HepG2 (cell line): Measurements from ENCODE around the gene NME7. TPM values are rescaled to one million over a fixed set of nuclear protein-coding genes. Genes with fewer than 3 reads are reported as not detected.

ENCODE experiments used
- ATAC-seq: fragments of 200-7000 bp; cut with Tn5 transposase; 3 replicates; pipeline ENCODE4 v1.9.1; 2020; ENCODE audit warnings: mild to moderate bottlenecking, moderate library complexity
- BruUV-seq: library from RNA; stranded (reverse); fragments of 400-500 nt; replicated peaks from 2 replicates; lab custom pipeline; 2021; lab: Mats Ljungman, UMichigan
- CTCF ChIA-PET: fragments of 300-600 bp; formaldehyde crosslinking; extraction: SDS; loops from one replicate; lab custom pipeline; 2021; ENCODE audit warnings: low total read pairs, inconsistent platforms, low intra/inter-chr PET ratio; lab: Yijun Ruan, JAX
- POLR2A ChIA-PET: fragments of 350-600 bp; sonication (Branson Sonifier 250); formaldehyde crosslinking; loops from one replicate; lab custom pipeline; 2020; ENCODE audit warnings: antibody characterized with exemption, inconsistent platforms; lab: Yijun Ruan, JAX
- DNase-seq: peaks from one replicate; pipeline ENCODE4 v3.0.0-alpha.2; 2015; ENCODE audit warnings: low spot score
- FAIRE-seq: peaks from 3 replicates; lab custom pipeline; 2011; peaks lifted over from hg19 to GRCh38; lab: Jason Lieb, UNC
- H2AFZ ChIP-seq: one replicate; pipeline ENCODE4 v1.6.1; 2011; ENCODE audit warnings: low read length, inconsistent platforms
- H3K27ac ChIP-seq: fragments of 300-600 bp; 3 replicates; pipeline ENCODE4 v1.8.0; 2011; ENCODE audit warnings: mixed run types, mild to moderate bottlenecking, mixed read lengths, low read length, inconsistent platforms; ENCODE audit not compliant: insufficient read depth; ENCODE audit errors: extremely low read length
- H3K27me3 ChIP-seq, 2 experiments: fragments of 200-600 bp in 1 of 2; 2 replicates in 1 of 2; 3 replicates in 1 of 2; pipeline versions ENCODE4 v1.6.0 to v1.8.0; 2011; ENCODE audit warnings: low read length in 2 of 2, mild to moderate bottlenecking in 2 of 2, moderate library complexity in 2 of 2, inconsistent platforms in 1 of 2; ENCODE audit not compliant: insufficient read depth in 2 of 2, control insufficient read depth in 1 of 2
- H3K36me3 ChIP-seq, 2 experiments: fragments of 200-600 bp in 1 of 2; replicated peaks in 1 of 2; 2 replicates in 1 of 2; 3 replicates in 1 of 2; pipeline versions ENCODE4 v1.5.1 to v1.8.0; 2011; ENCODE audit warnings: low read length in 2 of 2, inconsistent platforms in 1 of 2; ENCODE audit not compliant: insufficient read depth in 2 of 2, control insufficient read depth in 1 of 2
- H3K4me1 ChIP-seq: 2 replicates; pipeline ENCODE4 v1.5.1; 2012; ENCODE audit warnings: low read length, inconsistent platforms; ENCODE audit not compliant: insufficient read depth
- H3K4me2 ChIP-seq: 2 replicates; pipeline ENCODE4 v1.6.0; 2011; ENCODE audit warnings: low read depth, low read length, inconsistent platforms
- H3K4me3 ChIP-seq, 3 experiments: fragments of 200-600 bp in 1 of 3; sonication (generic), shearing (Covaris generic) in 1 of 3; replicated peaks in 1 of 3; 2 replicates each; pipeline ENCODE4 v1.5.1; 2011 to 2016; ENCODE audit warnings: low read length in 3 of 3, inconsistent platforms in 2 of 3, low read depth in 2 of 3, mild to moderate bottlenecking in 2 of 3, control low read depth in 1 of 3, mixed read lengths in 1 of 3; ENCODE audit not compliant: insufficient read depth in 1 of 3
- H3K79me2 ChIP-seq: one replicate; pipeline ENCODE4 v1.6.1; 2011; ENCODE audit warnings: low read length, inconsistent platforms; ENCODE audit not compliant: insufficient read depth
- H3K9ac ChIP-seq: 2 replicates; pipeline ENCODE4 v1.6.0; 2011; ENCODE audit warnings: mild to moderate bottlenecking, low read depth, low read length, inconsistent platforms; ENCODE audit not compliant: insufficient read depth
- H3K9me3 ChIP-seq: 2 replicates; pipeline ENCODE4 v1.5.1; 2012; ENCODE audit warnings: mild to moderate bottlenecking, low read length
- H4K20me1 ChIP-seq: 2 replicates; pipeline ENCODE4 v1.6.0; 2011; ENCODE audit warnings: inconsistent platforms, mild to moderate bottlenecking, low read length, moderate library complexity; ENCODE audit not compliant: insufficient read depth
- JARID2 ChIP-seq: sonication (generic); formaldehyde crosslinking; IDR thresholded peaks from 2 replicates; pipeline ENCODE4 v1.8.1; 2023; ENCODE audit warnings: missing genetic modification reagents, inconsistent platforms; ENCODE audit not compliant: insufficient replicate concordance
- POLR2AphosphoS2 ChIP-seq: IDR thresholded peaks from 2 replicates; pipeline ENCODE4 v1.6.1; 2011; ENCODE audit warnings: low read depth, low read length, improper control_type of control experiment
- RBAK ChIP-seq: sonication (generic); formaldehyde crosslinking; IDR thresholded peaks from 2 replicates; pipeline ENCODE4 v1.5.1; 2020; ENCODE audit warnings: mild to moderate bottlenecking, missing genetic modification reagents
- SMARCE1 ChIP-seq: fragments of 450-650 bp; IDR thresholded peaks from 2 replicates; pipeline ENCODE4 v1.6.1; 2017; ENCODE audit warnings: borderline replicate concordance
- ZIK1 ChIP-seq: sonication (generic); formaldehyde crosslinking; IDR thresholded peaks from 2 replicates; pipeline ENCODE4 v1.5.0; 2020; ENCODE audit warnings: mild to moderate bottlenecking, low read depth, missing genetic modification reagents, borderline replicate concordance
- ZNF17 ChIP-seq: sonication (generic); formaldehyde crosslinking; IDR thresholded peaks from 2 replicates; pipeline ENCODE4 v1.5.0; 2020; ENCODE audit warnings: mild to moderate bottlenecking, missing genetic modification reagents
- ZNF292 ChIP-seq: sonication (generic); formaldehyde crosslinking; IDR thresholded peaks from 2 replicates; pipeline ENCODE4 v1.8.1; 2022; ENCODE audit warnings: mild to moderate bottlenecking, low read depth, missing genetic modification reagents, borderline replicate concordance
- ZNF597 ChIP-seq: sonication (generic); formaldehyde crosslinking; IDR thresholded peaks from 2 replicates; pipeline ENCODE4 v1.5.0; 2020; ENCODE audit warnings: missing genetic modification reagents
- ZNF598 ChIP-seq: sonication (generic); formaldehyde crosslinking; IDR thresholded peaks from 2 replicates; pipeline ENCODE4 v1.5.1; 2020; ENCODE audit warnings: mild to moderate bottlenecking, missing genetic modification reagents, borderline replicate concordance
- ZNF781 ChIP-seq: sonication (generic); formaldehyde crosslinking; IDR thresholded peaks from 2 replicates; pipeline ENCODE4 v1.5.1; 2020; ENCODE audit warnings: borderline replicate concordance, mild to moderate bottlenecking, missing genetic modification reagents; ENCODE audit errors: not compliant biosample characterization
- WGBS: methylation state at CpG from one replicate; pipeline ENCODE4 v1.1.6; 2017; ENCODE audit warnings: low lambda C conversion rate; 5-methylcytosine and 5-hydroxymethylcytosine counted together
- in situ Hi-C: cut with HindIII; loops from 2 replicates; pipeline ENCODE4 v1.10.0; 2017; ENCODE audit warnings: low pct_unique_long_range_greater_than_20kb; ENCODE audit not compliant: extremely low pct_ligation_motif_present
- intact Hi-C: fragments of 100-400 bp; cut with micrococcal nuclease; formaldehyde crosslinking; loops from one replicate; pipeline ENCODE4 v1.10.0; 2022; ENCODE audit not compliant: unreplicated experiment
- polyA plus RNA-seq, 8 experiments: library from polyadenylated mRNA; depleted of rRNA in 3 of 8; stranded (reverse) in 7 of 8; unstranded in 1 of 8; fragments of >200 nt; fragmentation: Illumina TruSeq in 4 of 8; extraction: Trizol in 4 of 8; gene quantifications; 2 replicates each; pipeline versions ENCODE4 v1.2.1 to v1.2.3, GENCODE V29; 2011 to 2016; ENCODE audit warnings: low read depth in 4 of 8, missing spikeins in 1 of 8, mixed read lengths in 1 of 8; ENCODE audit not compliant: insufficient read depth in 1 of 8
- total RNA-seq, 5 experiments: library from RNA; depleted of rRNA; stranded (reverse); fragments of >200 nt; fragmentation: Illumina TruSeq; extraction: Trizol; gene quantifications; 2 replicates each; pipeline ENCODE4 v1.2.3, GENCODE V29; 2016; ENCODE audit warnings: low read depth in 1 of 5
- TF ChIP-seq, protein P1 (sequence below): sonication (generic); formaldehyde crosslinking; IDR thresholded peaks from 2 replicates; pipeline ENCODE4 v1.8.0; 2023; ENCODE audit warnings: mild to moderate bottlenecking, missing genetic modification reagents
- TF ChIP-seq, protein P2 (sequence below), 2 experiments: IDR thresholded peaks; 2 replicates each; pipeline ENCODE4 v1.6.1; 2011 to 2012; ENCODE audit warnings: low read length in 2 of 2, borderline replicate concordance in 1 of 2, low read depth in 1 of 2, mild to moderate bottlenecking in 1 of 2, moderate library complexity in 1 of 2

The NME7 gene
- total and polyA plus RNA-seq, 2 of the 13 experiments (the other 11 are each of a cell fraction or from before 2014, with no cell fraction given): 9.4 to 22.5 TPM

GRCh38 chr1:169363046-169363730 lies 4.4 kb downstream of the NME7 start (continued):
- TF ChIP-seq ZNF781 (CRISPR knock-in tag) (no peak), RBAK (CRISPR knock-in tag) (no peak)

- no TSS peak for BruUV-seq
- peaks cover 5% of the 10 kb centered on the region; the same call in 1 of the 2 replicates for H3K4me1 ChIP-seq
- H3K9me3 ChIP-seq: 0 out of 2 replicates have a peak, but pooled peaks cover 4% of the 10 kb centered on the region
- intact Hi-C loops (no loop called here), in situ Hi-C loops (no loop called here)
- TF ChIP-seq SMARCE1 (no peak), ZNF17 (CRISPR knock-in tag) (no peak), POLR2AphosphoS2 (no peak), ZNF598 (CRISPR knock-in tag) (no peak), ZNF597 (CRISPR knock-in tag) (no peak), JARID2 (no peak), ZIK1 (CRISPR knock-in tag) (no peak), ZNF292 (CRISPR knock-in tag) (no peak)
- TF ChIP-seq, protein P1, sequence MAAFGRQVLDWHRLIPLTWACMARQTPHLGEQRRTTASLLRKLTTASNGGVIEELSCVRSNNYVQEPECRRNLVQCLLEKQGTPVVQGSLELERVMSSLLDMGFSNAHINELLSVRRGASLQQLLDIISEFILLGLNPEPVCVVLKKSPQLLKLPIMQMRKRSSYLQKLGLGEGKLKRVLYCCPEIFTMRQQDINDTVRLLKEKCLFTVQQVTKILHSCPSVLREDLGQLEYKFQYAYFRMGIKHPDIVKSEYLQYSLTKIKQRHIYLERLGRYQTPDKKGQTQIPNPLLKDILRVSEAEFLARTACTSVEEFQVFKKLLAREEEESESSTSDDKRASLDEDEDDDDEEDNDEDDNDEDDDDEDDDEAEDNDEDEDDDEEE (CRISPR knock-in tag): no peak
- TF ChIP-seq, protein P2, sequence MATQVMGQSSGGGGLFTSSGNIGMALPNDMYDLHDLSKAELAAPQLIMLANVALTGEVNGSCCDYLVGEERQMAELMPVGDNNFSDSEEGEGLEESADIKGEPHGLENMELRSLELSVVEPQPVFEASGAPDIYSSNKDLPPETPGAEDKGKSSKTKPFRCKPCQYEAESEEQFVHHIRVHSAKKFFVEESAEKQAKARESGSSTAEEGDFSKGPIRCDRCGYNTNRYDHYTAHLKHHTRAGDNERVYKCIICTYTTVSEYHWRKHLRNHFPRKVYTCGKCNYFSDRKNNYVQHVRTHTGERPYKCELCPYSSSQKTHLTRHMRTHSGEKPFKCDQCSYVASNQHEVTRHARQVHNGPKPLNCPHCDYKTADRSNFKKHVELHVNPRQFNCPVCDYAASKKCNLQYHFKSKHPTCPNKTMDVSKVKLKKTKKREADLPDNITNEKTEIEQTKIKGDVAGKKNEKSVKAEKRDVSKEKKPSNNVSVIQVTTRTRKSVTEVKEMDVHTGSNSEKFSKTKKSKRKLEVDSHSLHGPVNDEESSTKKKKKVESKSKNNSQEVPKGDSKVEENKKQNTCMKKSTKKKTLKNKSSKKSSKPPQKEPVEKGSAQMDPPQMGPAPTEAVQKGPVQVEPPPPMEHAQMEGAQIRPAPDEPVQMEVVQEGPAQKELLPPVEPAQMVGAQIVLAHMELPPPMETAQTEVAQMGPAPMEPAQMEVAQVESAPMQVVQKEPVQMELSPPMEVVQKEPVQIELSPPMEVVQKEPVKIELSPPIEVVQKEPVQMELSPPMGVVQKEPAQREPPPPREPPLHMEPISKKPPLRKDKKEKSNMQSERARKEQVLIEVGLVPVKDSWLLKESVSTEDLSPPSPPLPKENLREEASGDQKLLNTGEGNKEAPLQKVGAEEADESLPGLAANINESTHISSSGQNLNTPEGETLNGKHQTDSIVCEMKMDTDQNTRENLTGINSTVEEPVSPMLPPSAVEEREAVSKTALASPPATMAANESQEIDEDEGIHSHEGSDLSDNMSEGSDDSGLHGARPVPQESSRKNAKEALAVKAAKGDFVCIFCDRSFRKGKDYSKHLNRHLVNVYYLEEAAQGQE (IDR thresholded peaks at IDR 0.05; ENCODE audit: borderline replicate concordance in 1 of 2, low read depth in 1 of 2, low read length in 2 of 2): no peak
- WGBS: 99% methylated on average over 7 of the region's 7 CpGs
- H4K20me1 ChIP-seq: no peaks in the 10 kb centered on the region
- H3K4me3 ChIP-seq: no peak overlapping the region
- no peak overlapping the region for H3K9ac ChIP-seq
- H3K27ac ChIP-seq: no peak overlapping the region
- ATAC-seq (no peak), FAIRE-seq (no peak), DNase-seq (no peak)
- H3K27me3 ChIP-seq: no peaks in the 10 kb centered on the region
- no peak overlapping the region for H2AFZ ChIP-seq
- no peak overlapping the region for H3K4me2 ChIP-seq
- ChIA-PET CTCF (no interaction called here), POLR2A (no interaction called here)
- H3K36me3 ChIP-seq: no peaks in the 10 kb centered on the region
- H3K79me2 ChIP-seq: peaks cover 2% of the 10 kb centered on the region
Observed at GRCh38 chr1:169361281-169361680, 6.3 kb downstream of the NME7 start.
